ENCODE data around the gene LRRTM3.

Gene LRRTM3

DNA sequence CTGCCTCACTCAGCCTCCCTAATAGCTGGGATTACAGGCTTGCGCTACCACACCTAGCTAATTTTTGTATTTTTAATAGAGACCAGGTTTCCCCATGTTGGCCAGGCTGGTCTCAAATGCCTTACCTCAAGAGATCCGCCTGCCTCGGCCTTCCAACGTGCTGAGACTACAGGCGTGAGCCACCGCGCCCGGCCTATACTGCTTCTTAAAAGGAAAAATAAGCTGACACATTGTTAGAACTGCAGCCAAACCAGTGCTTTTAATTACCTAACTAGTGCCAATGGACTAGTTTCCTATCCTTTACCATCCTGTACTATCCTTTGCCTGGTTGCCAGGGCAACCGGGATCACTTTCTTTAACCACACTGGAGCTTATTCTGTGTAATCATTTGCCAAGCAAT is 108.0 kb downstream of the LRRTM3 start:
- in situ Hi-C loops (cut with HindIII; ENCODE audit: low sequenced_read_pairs), result no loop called here
- no peak overlapping the region for H3K4me3 ChIP-seq (ENCODE audit: low read depth, low read length)
- no peak for DNase-seq (ENCODE audit: low read depth, low spot score)
- TF ChIP-seq, protein P1, sequence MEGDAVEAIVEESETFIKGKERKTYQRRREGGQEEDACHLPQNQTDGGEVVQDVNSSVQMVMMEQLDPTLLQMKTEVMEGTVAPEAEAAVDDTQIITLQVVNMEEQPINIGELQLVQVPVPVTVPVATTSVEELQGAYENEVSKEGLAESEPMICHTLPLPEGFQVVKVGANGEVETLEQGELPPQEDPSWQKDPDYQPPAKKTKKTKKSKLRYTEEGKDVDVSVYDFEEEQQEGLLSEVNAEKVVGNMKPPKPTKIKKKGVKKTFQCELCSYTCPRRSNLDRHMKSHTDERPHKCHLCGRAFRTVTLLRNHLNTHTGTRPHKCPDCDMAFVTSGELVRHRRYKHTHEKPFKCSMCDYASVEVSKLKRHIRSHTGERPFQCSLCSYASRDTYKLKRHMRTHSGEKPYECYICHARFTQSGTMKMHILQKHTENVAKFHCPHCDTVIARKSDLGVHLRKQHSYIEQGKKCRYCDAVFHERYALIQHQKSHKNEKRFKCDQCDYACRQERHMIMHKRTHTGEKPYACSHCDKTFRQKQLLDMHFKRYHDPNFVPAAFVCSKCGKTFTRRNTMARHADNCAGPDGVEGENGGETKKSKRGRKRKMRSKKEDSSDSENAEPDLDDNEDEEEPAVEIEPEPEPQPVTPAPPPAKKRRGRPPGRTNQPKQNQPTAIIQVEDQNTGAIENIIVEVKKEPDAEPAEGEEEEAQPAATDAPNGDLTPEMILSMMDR (IDR thresholded peaks at IDR 0.05; ENCODE audit: low read depth, low read length), result no peak

GRCh38 chr10:67036808-67037207 is 111.0 kb downstream of the LRRTM3 start:
- in situ Hi-C loops (cut with HindIII; ENCODE audit: low sequenced_read_pairs), result no loop called here
- no peak overlapping the region for H3K4me3 ChIP-seq (ENCODE audit: low read depth, low read length)
- TF ChIP-seq, protein P1 (IDR thresholded peaks at IDR 0.05; ENCODE audit: low read depth, low read length), result no peak
- DNase-seq (ENCODE audit: low read depth, low spot score), result no peak

DNA sequence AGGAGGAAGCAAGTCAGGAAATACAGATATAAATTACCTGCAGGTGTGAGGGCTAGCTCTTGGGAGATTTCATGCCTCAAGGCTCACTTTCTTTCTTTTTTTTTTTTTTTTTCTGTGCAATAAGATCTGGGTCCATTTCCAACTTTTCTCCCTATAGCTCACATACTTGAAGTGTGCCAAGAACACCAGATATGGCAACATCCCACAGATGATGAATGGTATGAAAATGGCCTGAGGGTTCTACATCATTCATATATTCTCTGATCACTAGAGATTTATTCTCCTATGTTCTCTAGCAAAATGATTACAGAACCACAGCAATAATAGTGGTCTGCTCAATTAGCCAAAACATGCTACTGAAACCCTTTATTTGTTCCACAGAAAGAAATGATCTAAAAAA is 117.2 kb downstream of the LRRTM3 start:
- no peak overlapping the region for H3K4me3 ChIP-seq (ENCODE audit: low read depth, low read length)
- TF ChIP-seq, protein P1 (IDR thresholded peaks at IDR 0.05; ENCODE audit: low read depth, low read length), result no peak
- in situ Hi-C loops (cut with HindIII; ENCODE audit: low sequenced_read_pairs), result no loop called here
- no peak for DNase-seq (ENCODE audit: low read depth, low spot score)

GRCh38 chr10:67045404-67045803 is 119.6 kb downstream of the LRRTM3 start:
- TF ChIP-seq, protein P1 (IDR thresholded peaks at IDR 0.05; ENCODE audit: low read depth, low read length), result no peak
- in situ Hi-C loops (cut with HindIII; ENCODE audit: low sequenced_read_pairs), result no loop called here
- H3K4me3 ChIP-seq (ENCODE audit: low read depth, low read length), result no peak overlapping the region
- DNase-seq (ENCODE audit: low read depth, low spot score), result no peak

GRCh38 chr10:67046507-67046906 is 120.7 kb downstream of the LRRTM3 start:
- DNase-seq (ENCODE audit: low read depth, low spot score), result no peak
- in situ Hi-C loops (cut with HindIII; ENCODE audit: low sequenced_read_pairs), result no loop called here
- H3K4me3 ChIP-seq (ENCODE audit: low read depth, low read length), result no peak overlapping the region
- TF ChIP-seq, protein P1 (IDR thresholded peaks at IDR 0.05; ENCODE audit: low read depth, low read length), result no peak

DNA sequence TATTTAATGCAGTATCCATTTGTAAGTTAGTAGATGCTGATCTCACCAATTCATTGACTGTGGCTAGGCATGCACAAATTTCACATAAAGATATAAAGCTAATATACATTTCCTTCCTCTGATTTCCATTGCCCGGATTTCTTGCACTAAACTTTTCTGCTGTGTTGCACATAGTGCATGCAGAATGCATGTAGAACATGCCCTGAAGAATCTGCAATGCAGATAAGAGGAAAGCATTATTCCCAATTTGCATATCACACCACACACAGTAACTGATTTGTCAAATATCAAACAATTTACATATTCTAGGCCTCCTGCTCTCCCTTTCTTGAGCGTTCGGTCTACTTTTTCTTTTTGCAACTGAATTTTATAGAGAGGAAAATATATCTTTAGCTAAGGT is 124.2 kb downstream of the LRRTM3 start:
- TF ChIP-seq, protein P1 (IDR thresholded peaks at IDR 0.05; ENCODE audit: low read depth, low read length), result no peak
- no peak for DNase-seq (ENCODE audit: low read depth, low spot score)
- in situ Hi-C loops (cut with HindIII; ENCODE audit: low sequenced_read_pairs), result no loop called here
- no peak overlapping the region for H3K4me3 ChIP-seq (ENCODE audit: low read depth, low read length)

- in situ Hi-C loops (cut with HindIII; ENCODE audit: low sequenced_read_pairs), result no loop called here
- TF ChIP-seq, protein P1 (IDR thresholded peaks at IDR 0.05; ENCODE audit: low read depth, low read length), result no peak
- no peak overlapping the region for H3K4me3 ChIP-seq (ENCODE audit: low read depth, low read length)
- no peak for DNase-seq (ENCODE audit: low read depth, low spot score)
Measured at GRCh38 chr10:67050415-67050814, 124.6 kb downstream of the LRRTM3 start.

All from astrocyte of the spinal cord (primary cell).